ENCODE data around the gene PROKR1.

GRCh38 chr2:68645523-68645922, 2.1 kb downstream of the PROKR1 start:
- TF ChIP-seq CTCF (IDR thresholded peaks at IDR 0.05; ENCODE audit: borderline replicate concordance, extremely low read depth, low read length, poor library complexity, severe bottlenecking): no peak
- TF ChIP-seq EZH2 (IDR thresholded peaks at IDR 0.05; ENCODE audit: borderline replicate concordance, low read depth, low read length, severe bottlenecking): no peak
